ENCODE data around the gene SLC17A9. TPM values are rescaled to one million over a fixed set of nuclear protein-coding genes. Genes with fewer than 3 reads are reported as not detected.
"Not testable (repeated sequence)": the region's sequence is repeated elsewhere in the genome, so short reads cannot be mapped to it uniquely, and the experiment has no call there.

SLC17A9 gene
- total RNA-seq, 2 experiments from 2014 or later: 49.7 to 52.1 TPM

DNA sequence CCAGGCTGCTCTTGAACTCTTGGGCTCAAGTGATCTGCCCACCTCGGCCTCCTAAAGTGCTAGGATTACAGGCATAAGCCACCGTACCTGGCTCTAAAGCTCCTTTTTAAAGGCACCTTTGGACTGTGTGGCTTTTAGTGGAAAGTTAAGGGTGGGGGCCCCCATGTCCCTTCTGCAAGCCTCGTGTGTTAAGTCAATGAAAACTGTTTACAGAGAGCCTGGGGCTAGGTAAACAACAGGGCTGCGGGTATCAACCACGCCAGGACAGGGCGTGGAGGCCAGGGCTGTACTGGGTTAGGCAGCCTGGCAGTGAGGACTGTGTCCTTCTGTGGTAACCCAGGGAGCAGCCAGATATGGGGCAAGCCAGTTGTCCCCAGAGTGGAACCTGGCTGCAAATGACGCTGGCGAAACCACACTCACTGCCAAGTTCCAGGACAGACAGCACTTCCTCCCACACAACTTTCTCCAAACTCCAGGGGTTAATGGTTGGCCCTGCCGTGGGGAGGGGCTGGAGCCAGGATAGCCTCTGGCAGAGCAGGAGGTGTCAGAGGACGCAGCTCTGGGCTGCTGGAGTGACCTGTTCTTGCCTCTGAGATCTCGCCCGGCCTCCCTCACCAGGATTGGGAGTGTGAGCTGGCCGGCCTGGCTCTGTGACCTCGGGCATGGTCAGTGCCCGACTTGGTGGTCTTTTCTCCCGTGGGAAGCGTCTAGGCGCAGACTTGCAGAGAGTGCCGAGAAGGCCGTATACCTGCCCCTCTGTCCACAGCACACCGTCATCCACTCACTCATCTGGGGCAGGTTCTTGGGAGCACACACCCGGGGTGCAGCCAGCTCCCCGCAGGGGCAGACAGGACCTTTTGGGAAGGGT lies 3.2 kb downstream of the SLC17A9 start:
- Mint-ChIP-seq H3K9me3 (no peaks in the 10 kb centered on the region), H3K27me3 (no peaks in the 10 kb centered on the region), H3K4me1 (peaks cover 22% of the 10 kb centered on the region), H3K36me3 (peaks cover 6% of the 10 kb centered on the region), H3K4me3 (no peak overlapping the region), H3K27ac (no peak overlapping the region)
- no peak for DNase-seq

- Mint-ChIP-seq H3K27ac (no peak overlapping the region), H3K36me3 (peaks cover 6% of the 10 kb centered on the region), H3K27me3 (no peaks in the 10 kb centered on the region), H3K4me3 (no peak overlapping the region), H3K4me1 (peaks cover 20% of the 10 kb centered on the region), H3K9me3 (no peaks in the 10 kb centered on the region)
- no peak for DNase-seq
Observed at GRCh38 chr20:62956387-62957135, 4.1 kb downstream of the SLC17A9 start.

- H3K9me3 Mint-ChIP-seq: no peaks in the 10 kb centered on the region
- no peak overlapping the region for H3K4me3 Mint-ChIP-seq
- DNase-seq: no peak
- H3K4me1 Mint-ChIP-seq: peaks cover 18% of the 10 kb centered on the region
- H3K27me3 Mint-ChIP-seq: no peaks in the 10 kb centered on the region
- no peak overlapping the region for H3K27ac Mint-ChIP-seq
- H3K36me3 Mint-ChIP-seq: peaks cover 6% of the 10 kb centered on the region
Observed at GRCh38 chr20:62957136-62958117, 4.9 kb downstream of the SLC17A9 start.

- H3K9me3 Mint-ChIP-seq: no peaks in the 10 kb centered on the region
- DNase-seq: no peak
- H3K27me3 Mint-ChIP-seq: no peaks in the 10 kb centered on the region
- peaks cover 18% of the 10 kb centered on the region for H3K4me1 Mint-ChIP-seq
- no peak overlapping the region for H3K27ac Mint-ChIP-seq
- peaks cover 6% of the 10 kb centered on the region for H3K36me3 Mint-ChIP-seq
- H3K4me3 Mint-ChIP-seq: no peak overlapping the region
Observed at GRCh38 chr20:62958388-62959100, 6.0 kb downstream of the SLC17A9 start.

- Mint-ChIP-seq H3K36me3 (peaks cover 5% of the 10 kb centered on the region), H3K4me1 (peaks cover 13% of the 10 kb centered on the region), H3K27ac (no peak overlapping the region), H3K4me3 (no peak overlapping the region), H3K27me3 (no peaks in the 10 kb centered on the region), H3K9me3 (no peaks in the 10 kb centered on the region)
- DNase-seq: no peak
Observed at GRCh38 chr20:62959101-62959971, 6.8 kb downstream of the SLC17A9 start.

DNA sequence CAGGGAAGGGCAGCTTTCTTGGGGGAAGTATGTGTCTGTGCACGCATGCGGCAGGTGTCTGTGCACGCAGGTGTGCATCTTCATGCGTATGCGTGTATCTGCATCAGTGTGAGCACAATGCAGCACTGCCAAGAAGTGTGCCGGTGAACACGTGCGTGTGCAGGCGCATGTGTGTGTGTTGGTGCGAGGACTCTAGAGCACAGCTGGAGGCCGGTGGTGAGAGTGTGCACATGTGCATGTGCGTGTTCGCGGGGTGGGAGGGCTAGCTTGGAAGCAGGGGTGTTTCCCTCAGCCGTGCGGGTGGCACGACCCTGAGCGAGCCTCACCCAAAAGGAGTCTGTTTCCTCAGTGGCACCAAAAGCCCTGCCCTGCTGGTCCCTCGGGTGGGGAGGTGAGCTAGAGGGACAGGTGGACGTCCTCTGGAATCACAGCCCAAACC lies 7.5 kb downstream of the SLC17A9 start:
- no peaks in the 10 kb centered on the region for H3K9me3 Mint-ChIP-seq
- H3K27me3 Mint-ChIP-seq: no peaks in the 10 kb centered on the region

GRCh38 chr20:62960446-62961309 lies 8.2 kb downstream of the SLC17A9 start:
- H3K4me1 Mint-ChIP-seq: not testable (repeated sequence)

More for the DNA sequence above, 7.5 kb downstream of the SLC17A9 start:
- DNase-seq: no peak
- Mint-ChIP-seq H3K36me3 (peaks cover 5% of the 10 kb centered on the region), H3K4me3 (no peak overlapping the region), H3K4me1 (peaks cover 9% of the 10 kb centered on the region), H3K27ac (no peak overlapping the region)

GRCh38 chr20:62961310-62961783 lies 8.8 kb downstream of the SLC17A9 start:
- no peak overlapping the region for H3K27ac Mint-ChIP-seq
- H3K36me3 Mint-ChIP-seq: peaks cover 7% of the 10 kb centered on the region
- no peaks in the 10 kb centered on the region for H3K27me3 Mint-ChIP-seq
- peaks cover 9% of the 10 kb centered on the region for H3K4me1 Mint-ChIP-seq
- H3K4me3 Mint-ChIP-seq: no peak overlapping the region
- no peaks in the 10 kb centered on the region for H3K9me3 Mint-ChIP-seq
- DNase-seq: no peak

More at GRCh38 chr20:62960446-62961309, 8.2 kb downstream of the SLC17A9 start:
- H3K27me3 Mint-ChIP-seq, H3K4me3 Mint-ChIP-seq, H3K9me3 Mint-ChIP-seq, DNase-seq, H3K27ac Mint-ChIP-seq, H3K36me3 Mint-ChIP-seq: not testable (repeated sequence)

GRCh38 chr20:62961799-62962198 lies 9.3 kb downstream of the SLC17A9 start:
- Mint-ChIP-seq H3K36me3 (peaks cover 7% of the 10 kb centered on the region), H3K27me3 (no peaks in the 10 kb centered on the region), H3K9me3 (no peaks in the 10 kb centered on the region), H3K4me3 (no peak overlapping the region), H3K4me1 (peaks cover 9% of the 10 kb centered on the region), H3K27ac (no peak overlapping the region)
- DNase-seq: no peak

- H3K9me3 Mint-ChIP-seq: no peaks in the 10 kb centered on the region
- H3K27me3 Mint-ChIP-seq: no peaks in the 10 kb centered on the region
- H3K4me1 Mint-ChIP-seq: peaks cover 9% of the 10 kb centered on the region
- H3K36me3 Mint-ChIP-seq: peaks cover 5% of the 10 kb centered on the region
- no peak for DNase-seq
- H3K4me3 Mint-ChIP-seq: no peak overlapping the region
- H3K27ac Mint-ChIP-seq: no peak overlapping the region
Observed at GRCh38 chr20:62962221-62962879, 9.8 kb downstream of the SLC17A9 start.

DNA sequence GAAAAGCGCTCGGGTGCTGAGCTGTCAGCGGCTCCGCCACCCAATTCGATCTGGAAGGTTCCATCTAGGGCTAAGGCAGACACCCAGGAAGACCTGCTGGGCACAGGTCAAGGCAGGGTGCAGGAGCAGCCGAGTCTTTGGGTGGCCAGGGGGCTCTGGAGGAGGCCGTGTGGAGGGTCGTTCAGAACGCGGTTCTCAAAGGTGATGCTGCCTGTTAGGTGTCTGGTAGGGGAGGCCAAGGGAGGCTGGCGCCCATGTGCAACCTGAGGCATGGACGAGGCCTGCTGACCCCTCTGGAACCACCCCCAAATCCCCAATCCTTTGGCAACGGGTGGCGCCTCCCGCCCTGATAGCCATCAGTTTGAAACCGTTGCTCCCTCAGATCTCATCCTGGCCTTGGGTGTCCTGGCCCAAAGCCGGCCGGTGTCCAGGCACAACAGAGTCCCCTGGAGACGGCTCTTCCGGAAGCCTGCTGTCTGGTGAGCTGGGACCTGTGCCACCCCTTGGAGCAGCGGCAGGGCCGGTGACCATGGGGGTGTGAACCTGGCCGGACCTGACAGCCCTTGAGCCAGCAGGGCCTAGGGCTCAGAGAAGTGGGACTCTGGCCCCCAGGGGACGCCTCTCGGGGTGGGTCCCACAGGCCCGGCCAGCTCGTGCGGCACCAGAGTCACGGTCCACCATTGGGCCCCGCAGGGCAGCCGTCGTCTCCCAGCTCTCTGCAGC lies 10.5 kb downstream of the SLC17A9 start:
- Mint-ChIP-seq H3K36me3 (peaks cover 5% of the 10 kb centered on the region), H3K9me3 (no peaks in the 10 kb centered on the region), H3K27me3 (no peaks in the 10 kb centered on the region), H3K27ac (no peak overlapping the region), H3K4me1 (peaks cover 8% of the 10 kb centered on the region), H3K4me3 (no peak overlapping the region)
- no peak for DNase-seq

All from activated naive CD8-positive, alpha-beta T cell treated with anti-CD3 and anti-CD28 coated beads for 36 hours (primary cell).